Mesothelial cell of epicardium (in vitro differentiated cells): ENCODE measurements around the gene ALOX5. TPM values are rescaled to one million over a fixed set of nuclear protein-coding genes. Genes with fewer than 3 reads are reported as not detected.
"Not testable (repeated sequence)": the region's sequence is repeated elsewhere in the genome, so short reads cannot be mapped to it uniquely, and the experiment has no call there.

Experiments used
- DNase-seq, 2 experiments: peaks; one replicate each; pipeline ENCODE4 v3.0.0; 2021; ENCODE audit warnings: low spot score in 2 of 2; ENCODE audit not compliant: unreplicated experiment in 2 of 2
- H3K27ac Mint-ChIP-seq: 2 replicates; pipeline ENCODE4 v1.8.0; 2021; ENCODE audit warnings: mixed read lengths
- H3K27me3 Mint-ChIP-seq: 2 replicates; pipeline ENCODE4 v1.8.0; 2021; ENCODE audit warnings: low read depth, mixed read lengths
- H3K36me3 Mint-ChIP-seq: 2 replicates; pipeline ENCODE4 v1.8.0; 2021; ENCODE audit warnings: mixed read lengths
- H3K4me1 Mint-ChIP-seq: 2 replicates; pipeline ENCODE4 v1.8.0; 2021; ENCODE audit warnings: mixed read lengths
- H3K4me3 Mint-ChIP-seq: 2 replicates; pipeline ENCODE4 v1.8.0; 2021; ENCODE audit warnings: mild to moderate bottlenecking, moderate library complexity, mixed read lengths
- H3K9me3 Mint-ChIP-seq: 2 replicates; pipeline ENCODE4 v1.8.0; 2021; ENCODE audit warnings: mixed read lengths
- CTCF ChIP-seq: fragments of 200-600 bp; sonication (generic); IDR thresholded peaks from one replicate; pipeline ENCODE4 v1.5.0; 2021; ENCODE audit warnings: antibody characterized with exemption; ENCODE audit not compliant: unreplicated experiment
- total RNA-seq: library from RNA; stranded (reverse); gene quantifications from 3 replicates; pipeline ENCODE4 v1.2.1, GENCODE V29; 2021

ALOX5 gene
- total RNA-seq, 1 donor from 2014 or later: 9.6 TPM

GRCh38 chr10:45386657-45387056 is 12.6 kb downstream of the ALOX5 start:
- Mint-ChIP-seq H3K27ac (no peak overlapping the region), H3K4me1 (no peaks in the 10 kb centered on the region)

GRCh38 chr10:45387096-45387893 is 13.3 kb downstream of the ALOX5 start:
- Mint-ChIP-seq H3K27ac (no peak overlapping the region), H3K4me3 (no peak overlapping the region), H3K4me1 (no peaks in the 10 kb centered on the region), H3K36me3 (no peaks in the 10 kb centered on the region), H3K27me3 (no peaks in the 10 kb centered on the region), H3K9me3 (peaks cover 20% of the 10 kb centered on the region)
- TF ChIP-seq CTCF: no peak
- no peak for DNase-seq

More at GRCh38 chr10:45386657-45387056, 12.6 kb downstream of the ALOX5 start:
- H3K27me3 Mint-ChIP-seq: peaks cover 4% of the 10 kb centered on the region
- TF ChIP-seq CTCF: no peak
- H3K9me3 Mint-ChIP-seq: peaks cover 20% of the 10 kb centered on the region
- no peaks in the 10 kb centered on the region for H3K36me3 Mint-ChIP-seq
- H3K4me3 Mint-ChIP-seq: no peak overlapping the region
- DNase-seq: no peak

GRCh38 chr10:45389671-45390070 is 15.7 kb downstream of the ALOX5 start:
- H3K36me3 Mint-ChIP-seq, DNase-seq, H3K4me3 Mint-ChIP-seq, H3K4me1 Mint-ChIP-seq, H3K27me3 Mint-ChIP-seq, H3K27ac Mint-ChIP-seq: not testable (repeated sequence)
- peaks cover 24% of the 10 kb centered on the region for H3K9me3 Mint-ChIP-seq

GRCh38 chr10:45391636-45392035 is 17.6 kb downstream of the ALOX5 start:
- H3K9me3 Mint-ChIP-seq: peaks cover 36% of the 10 kb centered on the region
- H3K27ac Mint-ChIP-seq, H3K4me3 Mint-ChIP-seq, H3K36me3 Mint-ChIP-seq, H3K27me3 Mint-ChIP-seq, DNase-seq, H3K4me1 Mint-ChIP-seq: not testable (repeated sequence)

- Mint-ChIP-seq H3K36me3 (peaks cover 4% of the 10 kb centered on the region), H3K4me1 (no peaks in the 10 kb centered on the region), H3K9me3 (peaks cover 32% of the 10 kb centered on the region), H3K27me3 (peaks cover 6% of the 10 kb centered on the region), H3K4me3 (no peak overlapping the region), H3K27ac (no peak overlapping the region)
- TF ChIP-seq CTCF: no peak
- DNase-seq: no peak
Observed at GRCh38 chr10:45395554-45395953, 21.5 kb downstream of the ALOX5 start.

- no peak for DNase-seq
- Mint-ChIP-seq H3K27me3 (peaks cover 18% of the 10 kb centered on the region), H3K4me1 (no peaks in the 10 kb centered on the region)
Observed at GRCh38 chr10:45398595-45398994, 24.6 kb downstream of the ALOX5 start.

More at GRCh38 chr10:45398595-45398994, 24.6 kb downstream of the ALOX5 start:
- no peak for TF ChIP-seq CTCF
- no peak overlapping the region for H3K27ac Mint-ChIP-seq
- peaks cover 29% of the 10 kb centered on the region for H3K9me3 Mint-ChIP-seq
- H3K36me3 Mint-ChIP-seq: peaks cover 4% of the 10 kb centered on the region
- H3K4me3 Mint-ChIP-seq: no peak overlapping the region
